ENCODE data around the gene FAM237B. TPM values are rescaled to one million over a fixed set of nuclear protein-coding genes. Genes with fewer than 3 reads are reported as not detected.
"Not testable (repeated sequence)": the region's sequence is repeated elsewhere in the genome, so short reads cannot be mapped to it uniquely, and the experiment has no call there.

Gene FAM237B
- total and polyA plus RNA-seq, 4 experiments from 2014 or later: not detected

GRCh38 chr7:90345595-90346335 lies 24.7 kb upstream of the FAM237B start:
- Histone ChIP-seq H3K36me3 (ENCODE audit: insufficient read depth, low read length) (no peaks in the 10 kb centered on the region), H3K27me3 (ENCODE audit: insufficient read depth, low read length) (no peaks in the 10 kb centered on the region), H3K9me3 (ENCODE audit: control insufficient read depth in 1 of 2, low read length in 2 of 2) (no peaks in the 10 kb centered on the region), H3K4me3 (ENCODE audit: low read length in 2 of 2) (peak overlapping the region; percentile 71 to 92), H3K27ac (ENCODE audit: low read depth, low read length) (peak overlapping the region; percentile 87), H3K4me1 (ENCODE audit: insufficient read depth, low read length) (peaks cover 34% of the 10 kb centered on the region)
- DNase-seq: peak in 2 of 5 donors; percentile 8 to 40
- POLR2A ChIA-PET (ENCODE audit: partially characterized antibody): interaction anchor here (0.7 to 2.0 kb wide), 5 partner anchors 12 to 100 kb away, joined by 3 to 11 read pairs (median 3); partner anchors contain the start of gene CLDN12
- H3K9me3 Mint-ChIP-seq: no peaks in the 10 kb centered on the region
- peaks cover 29 to 52% (median 43%) of the 10 kb centered on the region in 4 donors for H3K4me1 Mint-ChIP-seq
- CTCF ChIA-PET (ENCODE audit: partially characterized antibody): interaction anchor here (0.8 to 1.7 kb wide), 13 partner anchors 9 to 192 kb away, joined by 3 to 9 read pairs (median 3); partner anchors contain the start of genes CLDN12 and STEAP1
- H3K27me3 Mint-ChIP-seq: peaks cover 0 to 1% of the 10 kb centered on the region in 2 donors
- H3K4me3 Mint-ChIP-seq: peak overlapping the region; percentile 92 to 99 (median 98)
- intact Hi-C loops (cut with micrococcal nuclease): loop anchor here (1.0 to 10.0 kb wide), 3 partner anchors 58 to 1599 kb away; partner anchors contain the start of genes AKAP9, CFAP69 and CLDN12
- peaks cover 14 to 24% of the 10 kb centered on the region in 2 donors for H3K36me3 Mint-ChIP-seq
- peak overlapping the region; percentile 98 to 100 (median 99) for H3K27ac Mint-ChIP-seq

- peaks cover 30% of the 10 kb centered on the region for H3K4me1 ChIP-seq (ENCODE audit: insufficient read depth, low read length)
- H3K36me3 ChIP-seq (ENCODE audit: insufficient read depth, low read length): no peaks in the 10 kb centered on the region
- H3K4me1 Mint-ChIP-seq: peaks cover 25 to 47% (median 39%) of the 10 kb centered on the region in 4 donors
- ChIA-PET CTCF (ENCODE audit: partially characterized antibody) (interaction anchor here (1.1 to 1.7 kb wide), 5 partner anchors 9 to 166 kb away, joined by 3 to 7 read pairs (median 4); no protein-coding TSS in a partner anchor), POLR2A (ENCODE audit: partially characterized antibody) (interaction anchor here (1.3 to 2.0 kb wide), 2 partner anchors 58 to 99 kb away, joined by 3 to 11 read pairs; partner anchors contain the start of gene CLDN12)
- H3K27ac Mint-ChIP-seq: peak overlapping the region; percentile 98 to 100 (median 99)
- H3K27me3 ChIP-seq (ENCODE audit: insufficient read depth, low read length): no peaks in the 10 kb centered on the region
- peaks cover 7 to 20% of the 10 kb centered on the region in 2 donors for H3K36me3 Mint-ChIP-seq
- H3K9me3 Mint-ChIP-seq: no peaks in the 10 kb centered on the region
- H3K9me3 ChIP-seq (ENCODE audit: control insufficient read depth in 1 of 2, low read length in 2 of 2): no peaks in the 10 kb centered on the region
- H3K4me3 ChIP-seq (ENCODE audit: low read length in 2 of 2): no peak overlapping the region
- peak overlapping the region; percentile 92 to 99 (median 98) for H3K4me3 Mint-ChIP-seq
- peaks cover 0 to 1% of the 10 kb centered on the region in 2 donors for H3K27me3 Mint-ChIP-seq
- no peak for DNase-seq
- H3K27ac ChIP-seq (ENCODE audit: low read depth, low read length): peak overlapping the region; percentile 87
- intact Hi-C loops (cut with micrococcal nuclease): loop anchor here (10.0 kb wide), 1 partner anchor 1600 kb away; the partner anchor contains the start of gene AKAP9
Observed at GRCh38 chr7:90345016-90345415, 23.9 kb upstream of the FAM237B start.

DNA sequence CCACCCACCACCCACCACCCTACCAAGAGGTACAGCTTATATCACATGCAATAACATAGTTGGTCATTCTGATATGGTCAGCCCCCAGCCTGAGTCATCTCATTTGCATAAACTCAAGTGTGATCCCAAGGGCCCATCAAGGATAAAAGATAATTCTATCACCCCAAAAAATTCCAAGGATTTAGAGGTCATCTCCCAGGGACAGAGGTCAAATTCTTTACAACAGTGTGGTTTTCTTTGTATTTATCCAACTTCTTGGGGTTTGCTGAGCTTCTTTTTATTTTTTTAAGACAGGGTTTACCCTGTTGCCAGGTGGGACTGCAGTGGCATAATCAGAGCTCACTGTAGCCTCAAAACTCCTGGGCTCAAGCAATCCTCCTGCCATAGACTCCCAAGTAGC lies 16.0 kb upstream of the FAM237B start:
- Mint-ChIP-seq H3K4me3 (no peak overlapping the region), H3K9me3 (no peaks in the 10 kb centered on the region), H3K36me3 (no peaks in the 10 kb centered on the region), H3K27ac (no peak overlapping the region), H3K27me3 (peaks cover 5% of the 10 kb centered on the region in 2 donors), H3K4me1 (peaks cover 0 to 2% (median under 1%) of the 10 kb centered on the region in 4 donors)
- H3K4me1 ChIP-seq (ENCODE audit: insufficient read depth, low read length): no peaks in the 10 kb centered on the region
- no peaks in the 10 kb centered on the region for H3K9me3 ChIP-seq (ENCODE audit: control insufficient read depth in 1 of 2, low read length in 2 of 2)
- ChIA-PET POLR2A (ENCODE audit: partially characterized antibody) (no interaction called here), CTCF (ENCODE audit: partially characterized antibody) (interaction anchor here (0.6 to 1.7 kb wide), 2 partner anchors 8 to 183 kb away, joined by 3 to 7 read pairs; partner anchors contain the start of gene STEAP1)
- H3K4me3 ChIP-seq (ENCODE audit: low read length in 2 of 2): no peak overlapping the region
- no peaks in the 10 kb centered on the region for H3K27me3 ChIP-seq (ENCODE audit: insufficient read depth, low read length)
- no peak overlapping the region for H3K27ac ChIP-seq (ENCODE audit: low read depth, low read length)
- DNase-seq: no peak
- no peaks in the 10 kb centered on the region for H3K36me3 ChIP-seq (ENCODE audit: insufficient read depth, low read length)
- intact Hi-C loops (cut with micrococcal nuclease): no loop called here

DNA sequence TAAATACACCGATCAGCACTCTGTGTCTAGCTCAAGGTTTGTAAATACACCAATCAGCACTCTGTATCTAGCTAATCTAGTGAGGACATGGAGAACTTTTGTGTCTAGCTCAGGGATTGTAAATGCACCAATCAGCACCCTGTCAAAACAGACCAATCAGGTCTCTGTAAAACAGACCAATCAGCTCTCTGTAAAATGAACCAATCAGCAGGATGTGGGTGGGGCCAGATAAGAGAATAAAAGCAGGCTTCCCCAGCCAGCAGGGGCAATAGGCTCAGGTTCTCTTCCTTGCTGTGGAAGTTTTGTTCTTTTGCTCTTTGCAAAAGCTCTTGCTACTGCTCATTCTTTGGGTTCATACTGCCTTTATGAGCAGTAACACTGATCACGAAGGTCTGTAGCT lies 13.8 kb upstream of the FAM237B start:
- H3K4me3 ChIP-seq (ENCODE audit: low read length in 2 of 2); H3K27me3 Mint-ChIP-seq; CTCF ChIA-PET (ENCODE audit: partially characterized antibody); H3K4me1 ChIP-seq (ENCODE audit: insufficient read depth, low read length); H3K9me3 Mint-ChIP-seq; H3K36me3 ChIP-seq (ENCODE audit: insufficient read depth, low read length); POLR2A ChIA-PET (ENCODE audit: partially characterized antibody); DNase-seq; H3K27ac ChIP-seq (ENCODE audit: low read depth, low read length); intact Hi-C loops (cut with micrococcal nuclease); H3K4me3 Mint-ChIP-seq; H3K27ac Mint-ChIP-seq; H3K9me3 ChIP-seq (ENCODE audit: control insufficient read depth in 1 of 2, low read length in 2 of 2); H3K36me3 Mint-ChIP-seq; H3K27me3 ChIP-seq (ENCODE audit: insufficient read depth, low read length); H3K4me1 Mint-ChIP-seq: not testable (repeated sequence)

DNA sequence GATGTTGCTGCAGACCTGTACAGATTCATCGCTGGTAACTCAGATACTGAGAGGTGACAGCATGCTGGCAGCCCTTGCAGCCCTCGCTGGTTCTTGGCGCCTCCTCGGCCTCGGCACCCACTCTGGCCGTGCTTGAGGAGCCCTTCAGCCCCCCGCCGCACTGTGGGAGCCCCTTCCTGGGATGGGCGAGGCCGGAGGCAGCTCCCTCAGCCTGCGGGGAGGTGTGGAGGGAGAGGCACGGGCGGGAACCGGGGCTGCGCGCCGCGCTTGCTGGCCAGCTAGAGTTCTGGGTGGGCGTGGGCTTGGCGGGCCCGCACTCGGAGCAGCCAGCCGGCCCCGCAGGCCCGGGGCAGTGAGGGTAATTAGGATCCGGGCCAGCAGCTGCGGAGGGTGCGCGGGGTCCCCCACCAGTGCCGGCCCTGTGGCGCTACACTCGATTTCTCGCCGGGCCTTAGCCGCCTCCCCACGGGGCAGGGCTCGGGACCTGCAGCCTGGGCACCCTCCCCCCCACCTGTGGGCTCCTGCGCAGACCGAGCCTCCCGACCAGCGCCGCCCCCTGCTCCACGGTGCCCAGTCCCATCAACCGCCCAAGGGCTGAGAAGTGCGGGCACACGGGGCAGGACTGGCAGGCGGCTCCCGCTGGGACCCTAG lies 13.2 kb upstream of the FAM237B start:
- no peaks in the 10 kb centered on the region for H3K36me3 Mint-ChIP-seq
- no peak for DNase-seq
- H3K27ac Mint-ChIP-seq: no peak overlapping the region
- no peaks in the 10 kb centered on the region for H3K9me3 Mint-ChIP-seq
- peaks cover 0 to 2% (median under 1%) of the 10 kb centered on the region in 4 donors for H3K4me1 Mint-ChIP-seq
- intact Hi-C loops (cut with micrococcal nuclease): no loop called here
- H3K27me3 Mint-ChIP-seq: peaks cover 5 to 6% of the 10 kb centered on the region in 2 donors
- Histone ChIP-seq H3K9me3 (ENCODE audit: control insufficient read depth in 1 of 2, low read length in 2 of 2) (no peaks in the 10 kb centered on the region), H3K4me1 (ENCODE audit: insufficient read depth, low read length) (no peaks in the 10 kb centered on the region), H3K27ac (ENCODE audit: low read depth, low read length) (no peak overlapping the region), H3K27me3 (ENCODE audit: insufficient read depth, low read length) (no peaks in the 10 kb centered on the region), H3K36me3 (ENCODE audit: insufficient read depth, low read length) (no peaks in the 10 kb centered on the region), H3K4me3 (ENCODE audit: low read length in 2 of 2) (no peak overlapping the region)
- H3K4me3 Mint-ChIP-seq: no peak overlapping the region
- POLR2A ChIA-PET (ENCODE audit: partially characterized antibody): no interaction called here
- CTCF ChIA-PET (ENCODE audit: partially characterized antibody): no interaction called here

- Histone ChIP-seq H3K27me3 (ENCODE audit: insufficient read depth, low read length) (peaks cover 2% of the 10 kb centered on the region), H3K4me1 (ENCODE audit: insufficient read depth, low read length) (no peaks in the 10 kb centered on the region), H3K36me3 (ENCODE audit: insufficient read depth, low read length) (no peaks in the 10 kb centered on the region), H3K4me3 (ENCODE audit: low read length in 2 of 2) (no peak overlapping the region), H3K27ac (ENCODE audit: low read depth, low read length) (no peak overlapping the region), H3K9me3 (ENCODE audit: control insufficient read depth in 1 of 2, low read length in 2 of 2) (no peaks in the 10 kb centered on the region)
- ChIA-PET CTCF (ENCODE audit: partially characterized antibody) (no interaction called here), POLR2A (ENCODE audit: partially characterized antibody) (no interaction called here)
- H3K9me3 Mint-ChIP-seq: peaks cover 0 to under 1% (median 0%) of the 10 kb centered on the region in 8 donors
- peaks cover 8 to 16% of the 10 kb centered on the region in 2 donors for H3K27me3 Mint-ChIP-seq
- DNase-seq: no peak
- intact Hi-C loops (cut with micrococcal nuclease): no loop called here
- H3K4me1 Mint-ChIP-seq: peaks cover 1 to 6% (median 1%) of the 10 kb centered on the region in 4 donors
- no peak overlapping the region for H3K4me3 Mint-ChIP-seq
- H3K27ac Mint-ChIP-seq: no peak overlapping the region
- no peaks in the 10 kb centered on the region for H3K36me3 Mint-ChIP-seq
Observed at GRCh38 chr7:90326500-90326899, 5.4 kb upstream of the FAM237B start.

DNA sequence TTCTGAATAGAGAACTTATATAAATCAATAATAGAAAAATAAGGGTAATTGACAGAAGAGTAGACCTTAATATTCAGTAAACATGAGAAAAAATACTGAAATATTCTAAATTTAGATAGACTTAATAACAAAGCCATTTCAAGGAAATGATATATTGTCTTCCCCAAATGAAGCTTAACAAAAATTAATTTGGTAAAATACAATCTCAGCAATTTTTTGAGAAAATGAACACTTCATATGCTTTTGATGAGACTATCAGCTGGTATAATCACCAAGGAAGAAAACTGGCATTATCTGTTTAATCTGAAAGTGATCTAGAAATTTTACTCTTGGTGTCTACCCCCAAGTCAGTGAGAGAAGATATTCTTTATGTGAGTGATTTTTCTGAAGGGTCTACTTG lies 1.7 kb upstream of the FAM237B start:
- peaks cover 26 to 35% of the 10 kb centered on the region in 2 donors for H3K27me3 Mint-ChIP-seq
- peaks cover 6 to 15% (median 11%) of the 10 kb centered on the region in 4 donors for H3K4me1 Mint-ChIP-seq

More for the DNA sequence above, 1.7 kb upstream of the FAM237B start:
- ChIA-PET POLR2A (ENCODE audit: partially characterized antibody) (no interaction called here), CTCF (ENCODE audit: partially characterized antibody) (no interaction called here)
- H3K9me3 ChIP-seq (ENCODE audit: control insufficient read depth in 1 of 2, low read length in 2 of 2): no peaks in the 10 kb centered on the region
- H3K36me3 ChIP-seq (ENCODE audit: insufficient read depth, low read length): no peaks in the 10 kb centered on the region
- peaks cover 6% of the 10 kb centered on the region for H3K27me3 ChIP-seq (ENCODE audit: insufficient read depth, low read length)
- no peak overlapping the region for H3K4me3 ChIP-seq (ENCODE audit: low read length in 2 of 2)
- H3K36me3 Mint-ChIP-seq: no peaks in the 10 kb centered on the region
- DNase-seq: no peak
- H3K4me1 ChIP-seq (ENCODE audit: insufficient read depth, low read length): no peaks in the 10 kb centered on the region
- H3K4me3 Mint-ChIP-seq: no peak overlapping the region
- H3K27ac Mint-ChIP-seq: no peak overlapping the region
- H3K27ac ChIP-seq (ENCODE audit: low read depth, low read length): no peak overlapping the region
- peaks cover 0 to 2% (median 0%) of the 10 kb centered on the region in 8 donors for H3K9me3 Mint-ChIP-seq
- intact Hi-C loops (cut with micrococcal nuclease): no loop called here

All from CD4-positive, alpha-beta memory T cell (primary cell).